GM12892 (cell line): ENCODE measurements around the gene VNN1.
"Not testable (repeated sequence)": the region's sequence is repeated elsewhere in the genome, so short reads cannot be mapped to it uniquely, and the experiment has no call there.

Source experiments
- DNase-seq: peaks from one replicate; pipeline ENCODE4 v3.0.0; 2011; ENCODE audit not compliant: insufficient read length
- FAIRE-seq: peaks from 2 replicates; lab custom pipeline; 2011; peaks lifted over from hg19 to GRCh38; lab: Jason Lieb, UNC
- POLR2A ChIP-seq: IDR thresholded peaks from 2 replicates; pipeline ENCODE4 v1.6.1; 2011; ENCODE audit warnings: low read depth, low read length, control low read depth
- POLR2AphosphoS5 ChIP-seq: IDR thresholded peaks from 2 replicates; pipeline ENCODE4 v1.6.1; 2011; ENCODE audit warnings: low read depth, low read length, control low read depth
- TAF1 ChIP-seq: IDR thresholded peaks from 2 replicates; pipeline ENCODE4 v1.6.1; 2011; ENCODE audit warnings: low read depth, mild to moderate bottlenecking, control low read depth, low read length, borderline replicate concordance

The VNN1 gene

DNA sequence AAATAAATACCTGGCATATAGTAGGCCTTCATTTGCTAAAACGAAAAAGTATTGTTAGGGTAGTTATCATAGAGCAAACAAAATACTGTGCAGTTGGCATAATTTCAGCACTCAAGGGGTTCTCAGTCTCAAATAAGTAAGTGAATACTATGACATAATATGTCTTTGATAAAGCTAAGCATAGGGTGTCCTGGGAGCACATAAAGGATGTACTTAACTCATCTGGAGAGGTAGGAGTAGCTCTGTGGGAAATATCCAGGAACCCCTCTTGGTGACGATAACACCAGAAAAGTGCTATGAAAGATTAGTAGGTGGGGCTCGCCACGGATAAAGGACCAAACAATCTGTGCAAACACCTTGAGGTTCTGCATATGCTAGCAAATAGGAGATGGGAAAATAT lies 23.2 kb downstream of the VNN1 start:
- no peak for FAIRE-seq
- TF ChIP-seq POLR2AphosphoS5 (no peak), TAF1 (no peak)
- DNase-seq: no peak

DNA sequence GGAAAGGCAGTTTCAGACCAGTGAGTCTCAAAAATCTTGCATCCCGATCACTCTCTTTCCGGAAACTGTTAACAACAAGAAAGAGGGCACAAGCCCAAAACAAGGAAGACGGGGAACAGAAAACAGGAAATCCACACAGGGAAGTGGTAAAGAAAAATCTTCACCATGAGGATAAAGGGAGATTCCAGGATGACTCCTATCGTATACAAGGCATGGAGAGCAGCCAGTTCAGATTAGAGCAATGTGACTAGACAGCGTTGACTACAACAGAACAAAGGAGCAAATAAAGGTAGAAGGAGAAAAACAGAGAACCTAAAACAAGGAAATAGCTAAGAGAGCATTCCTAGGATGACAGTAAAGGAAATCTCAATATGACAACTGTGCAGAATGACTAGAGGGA lies 26.5 kb downstream of the VNN1 start:
- TF ChIP-seq POLR2A: no peak
- no peak for TF ChIP-seq POLR2AphosphoS5
- no peak for TF ChIP-seq TAF1
- DNase-seq (no peak), FAIRE-seq (no peak)

DNA sequence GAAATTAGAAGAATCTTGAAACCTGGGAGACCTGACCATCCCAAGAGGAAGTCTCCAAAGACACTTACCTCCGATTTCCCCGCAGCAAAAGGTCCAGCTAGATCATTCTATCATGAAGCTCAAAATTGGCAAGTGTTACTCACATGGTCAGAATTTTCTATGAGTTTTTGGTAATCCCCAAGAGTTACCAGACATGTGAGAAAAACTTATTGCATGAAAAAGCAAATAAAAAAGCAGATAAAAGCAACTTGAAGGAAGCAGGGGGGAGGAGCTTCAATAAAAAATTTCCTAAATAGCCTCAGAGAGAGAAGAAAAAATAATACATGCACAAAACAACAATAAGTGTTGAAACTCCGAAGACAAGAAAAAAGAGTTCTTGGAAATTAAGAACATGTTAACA lies 27.3 kb downstream of the VNN1 start:
- no peak for FAIRE-seq
- TF ChIP-seq TAF1 (no peak), POLR2A (no peak), POLR2AphosphoS5 (no peak)
- DNase-seq: no peak

DNA sequence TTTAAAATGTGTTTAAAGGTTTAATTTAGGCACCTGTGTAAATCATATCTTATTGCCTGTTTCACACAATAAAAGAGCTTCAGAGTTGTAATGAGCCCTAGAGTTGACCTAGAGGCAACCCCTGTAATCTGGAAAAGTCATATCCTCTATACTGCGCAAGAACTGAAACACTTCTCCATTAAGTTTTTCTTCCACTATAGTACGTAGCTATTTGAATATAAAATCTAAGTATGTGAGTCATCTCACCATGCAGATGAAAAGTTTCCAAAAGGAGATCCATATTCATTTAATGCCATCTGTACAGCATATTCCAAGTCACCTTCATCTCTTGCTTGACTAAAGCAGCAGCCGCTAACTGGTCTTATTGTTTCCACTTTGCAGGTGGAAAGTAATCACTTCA lies 28.8 kb downstream of the VNN1 start:
- TF ChIP-seq TAF1 (no peak), POLR2AphosphoS5 (no peak), POLR2A (no peak)
- FAIRE-seq: no peak
- no peak for DNase-seq

DNA sequence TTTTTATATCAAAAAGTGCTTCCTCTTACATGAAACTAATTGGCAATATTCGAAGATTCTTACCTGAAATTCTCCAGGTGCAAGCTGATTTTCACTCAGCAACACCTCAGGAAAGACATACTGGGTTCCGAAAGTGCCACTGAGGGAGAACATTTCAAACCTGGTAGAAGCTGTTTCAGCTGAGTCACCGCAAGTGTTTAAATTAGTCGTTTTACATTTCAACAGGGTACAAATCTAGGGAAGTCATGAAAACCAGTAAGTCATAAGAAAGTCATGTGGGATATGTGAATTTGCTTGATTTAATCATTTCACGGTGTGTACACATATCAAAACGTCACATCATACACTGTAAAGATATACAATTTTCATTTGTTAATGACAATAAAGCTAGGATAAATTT lies 29.6 kb downstream of the VNN1 start:
- TF ChIP-seq POLR2A (no peak), POLR2AphosphoS5 (no peak), TAF1 (no peak)
- no peak for DNase-seq
- FAIRE-seq: no peak

DNA sequence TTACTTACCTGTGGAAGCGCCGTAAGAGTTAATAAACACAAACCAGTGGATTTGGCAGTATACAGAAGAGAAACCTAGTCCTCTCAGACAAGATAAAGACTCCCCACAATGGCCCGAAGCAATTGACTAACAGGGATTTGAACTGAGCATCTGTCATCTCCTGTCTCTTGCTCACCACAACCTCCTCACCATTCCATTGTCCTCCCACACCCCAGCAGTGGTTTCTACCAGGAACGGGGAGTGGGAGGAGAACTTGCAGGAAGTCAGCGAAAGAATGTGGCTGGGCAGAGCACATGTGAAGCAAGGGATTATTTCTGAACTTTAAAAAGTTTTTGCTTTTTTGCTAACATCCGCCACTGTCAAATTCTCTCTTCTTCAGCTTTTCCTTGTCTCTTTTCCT lies 30.3 kb downstream of the VNN1 start:
- DNase-seq: no peak
- FAIRE-seq: no peak
- TF ChIP-seq TAF1 (no peak), POLR2A (no peak), POLR2AphosphoS5 (no peak)

DNA sequence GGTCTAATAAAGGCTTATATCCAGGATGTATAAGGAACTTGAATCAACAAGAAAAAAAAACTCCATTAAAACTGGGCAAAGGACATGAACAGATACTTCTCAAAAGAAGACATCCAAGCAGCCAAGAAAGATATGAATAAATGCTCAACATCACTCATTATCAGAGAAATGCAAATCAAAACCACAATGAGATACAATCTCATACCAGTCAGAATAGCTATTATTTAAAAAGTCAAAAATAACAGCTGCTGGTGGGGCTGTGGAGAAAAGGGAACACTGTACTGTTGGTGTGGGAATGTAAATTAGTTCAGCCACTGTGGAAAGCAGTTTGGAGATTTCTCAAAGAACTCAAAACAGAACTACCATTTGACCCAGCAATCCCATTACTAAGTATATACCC lies 34.8 kb downstream of the VNN1 start:
- not testable (repeated sequence) for DNase-seq, FAIRE-seq

DNA sequence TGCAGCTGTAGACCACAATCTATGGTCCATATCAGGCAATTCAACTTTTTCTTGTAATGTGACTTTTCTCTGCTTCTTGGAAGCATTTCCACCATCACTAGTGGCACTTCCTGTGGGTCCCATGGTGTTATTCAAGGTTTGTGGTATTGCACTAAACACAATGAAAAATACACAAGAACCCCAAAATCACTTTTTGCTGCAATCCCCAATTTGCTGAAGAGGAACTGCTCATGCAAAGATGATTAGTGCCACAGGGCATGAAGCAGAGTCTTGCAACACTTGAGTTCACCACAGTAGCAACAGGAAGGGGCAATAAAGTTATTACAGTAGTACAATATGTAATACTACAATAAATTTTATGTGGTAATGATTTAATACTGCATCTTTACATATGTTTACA lies 38.1 kb downstream of the VNN1 start:
- FAIRE-seq (no peak), DNase-seq (no peak)
- no peak for TF ChIP-seq POLR2A

DNA sequence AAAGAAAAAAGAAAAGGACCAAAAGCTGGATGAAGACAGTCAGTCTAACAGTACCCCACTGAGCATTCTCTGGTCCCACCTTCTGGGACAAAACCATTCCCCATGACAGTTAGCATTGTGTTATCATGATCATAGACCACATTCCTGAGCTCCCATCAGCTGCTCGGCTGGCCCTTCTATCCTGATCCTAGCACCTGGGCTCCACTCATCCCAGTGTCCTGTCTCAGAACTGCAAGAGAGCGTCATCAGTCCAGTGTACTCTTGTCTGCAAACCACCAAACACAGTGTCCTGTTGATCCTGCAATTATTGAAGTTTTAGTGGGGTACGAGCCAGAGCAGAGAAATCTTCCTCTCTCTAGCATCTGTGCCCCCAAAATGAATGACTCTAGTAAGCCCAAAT lies 38.9 kb downstream of the VNN1 start:
- TF ChIP-seq POLR2A: no peak
- TF ChIP-seq TAF1: no peak
- no peak for TF ChIP-seq POLR2AphosphoS5
- FAIRE-seq (no peak), DNase-seq (no peak)

DNA sequence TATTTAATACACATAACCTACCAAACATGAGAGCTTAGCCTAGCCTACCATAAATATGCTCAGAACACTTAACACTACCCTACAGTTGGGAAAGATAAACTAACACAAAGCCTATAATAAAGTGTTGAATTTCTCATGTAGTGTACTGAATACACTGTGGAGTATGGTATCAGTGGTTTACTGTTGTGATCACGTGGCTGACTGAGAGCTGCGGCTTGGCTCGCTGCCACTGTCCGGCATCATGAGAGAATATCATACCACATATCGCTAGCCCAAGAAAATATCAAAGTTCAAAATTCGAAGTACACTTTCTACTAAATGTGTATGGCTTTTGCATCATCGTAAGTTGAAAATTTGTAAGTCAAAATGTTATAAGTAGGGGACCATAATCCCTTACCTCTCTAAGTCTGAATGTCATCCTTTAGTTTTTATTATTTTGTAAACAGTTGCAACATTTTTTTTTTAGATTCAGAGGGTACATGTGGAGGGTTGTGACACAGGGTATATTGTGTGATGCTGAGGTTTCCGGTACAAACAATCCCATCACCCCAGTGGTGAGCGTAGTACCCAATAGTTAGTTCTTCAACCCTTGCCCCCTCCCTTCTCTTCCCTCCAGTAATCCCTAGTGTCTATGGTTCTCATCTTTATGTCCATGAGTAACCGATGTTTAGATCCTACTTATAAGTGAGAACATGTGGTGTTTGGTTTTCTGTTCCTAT lies 40.3 kb downstream of the VNN1 start:
- DNase-seq (no peak), FAIRE-seq (no peak)
- TF ChIP-seq POLR2A (no peak), TAF1 (no peak), POLR2AphosphoS5 (no peak)

DNA sequence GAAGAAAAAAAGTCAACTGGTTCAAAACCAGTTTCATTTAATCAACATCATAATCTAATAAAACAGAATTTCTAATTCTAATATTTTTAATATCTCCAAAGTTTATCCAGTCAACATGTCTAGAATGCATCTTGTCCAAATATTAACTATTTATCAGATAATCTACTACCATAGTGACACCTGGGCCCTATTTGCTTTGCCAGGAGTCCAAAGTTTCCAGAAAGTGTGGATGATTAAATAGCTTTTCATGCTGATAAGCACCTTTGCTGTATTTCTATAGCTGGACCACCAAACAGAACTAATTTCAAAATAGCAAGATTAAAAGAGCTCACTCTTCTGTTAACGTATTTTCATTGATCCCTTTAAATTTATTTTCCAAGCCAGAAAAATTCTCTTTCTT lies 42.6 kb downstream of the VNN1 start:
- DNase-seq (no peak), FAIRE-seq (no peak)
- TF ChIP-seq POLR2A (no peak), POLR2AphosphoS5 (no peak), TAF1 (no peak)

DNA sequence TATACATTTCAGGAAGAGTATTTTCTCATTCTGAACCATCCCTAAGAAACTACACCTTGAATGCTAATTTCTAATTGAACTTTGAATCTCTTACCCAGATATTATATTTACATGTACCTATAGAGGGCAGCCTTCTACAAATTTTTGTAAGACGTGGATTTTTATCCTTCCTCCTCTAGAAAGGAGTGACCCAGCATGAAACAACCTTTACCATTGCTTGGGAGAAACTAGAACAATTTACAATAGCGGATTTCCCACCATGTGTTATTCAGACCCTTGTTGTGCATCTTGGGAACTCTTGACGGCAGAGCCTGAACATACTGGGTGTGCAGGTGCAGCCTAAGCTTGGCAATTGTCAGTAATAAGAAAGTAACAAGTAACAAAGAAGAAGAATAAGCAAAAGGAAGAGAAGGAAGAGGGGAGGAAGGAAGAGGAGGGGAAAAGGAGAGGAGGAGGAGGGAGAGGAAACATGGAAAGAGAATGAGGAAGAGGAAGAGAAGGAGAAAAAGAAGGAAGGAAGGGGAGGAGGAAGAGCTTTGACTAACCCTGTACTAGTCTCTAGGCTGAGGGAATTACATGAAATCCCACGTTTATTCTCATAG lies 44.1 kb downstream of the VNN1 start:
- TF ChIP-seq TAF1 (no peak), POLR2AphosphoS5 (no peak), POLR2A (no peak)
- DNase-seq (no peak), FAIRE-seq (peak; percentile 85)

DNA sequence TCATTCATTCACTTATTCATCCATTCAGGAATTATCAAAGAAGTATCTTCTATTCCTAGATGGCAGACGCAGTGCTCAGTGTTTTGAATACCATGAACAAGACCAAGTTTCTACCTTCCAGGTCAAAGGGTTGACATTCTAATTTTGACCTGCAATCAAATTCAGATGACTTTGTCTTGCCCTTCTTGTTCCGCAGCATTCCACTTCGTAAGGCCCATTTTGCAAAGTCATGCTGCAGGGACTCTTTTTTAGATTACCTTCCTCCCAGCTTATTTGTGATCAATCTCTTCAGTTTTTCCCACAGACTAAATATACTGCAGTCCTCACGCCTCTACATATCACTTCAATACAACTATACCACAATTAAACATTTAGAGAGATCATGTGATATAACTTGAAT lies 47.7 kb downstream of the VNN1 start:
- TF ChIP-seq POLR2A (no peak), POLR2AphosphoS5 (no peak), TAF1 (no peak)
- no peak for FAIRE-seq
- DNase-seq: no peak
